ENCODE results near the gene SLC6A19. TPM values are rescaled to one million over a fixed set of nuclear protein-coding genes. Genes with fewer than 3 reads are reported as not detected.

SLC6A19 gene
- total RNA-seq, 1 experiment from 2014 or later = 0.04 TPM

DNA sequence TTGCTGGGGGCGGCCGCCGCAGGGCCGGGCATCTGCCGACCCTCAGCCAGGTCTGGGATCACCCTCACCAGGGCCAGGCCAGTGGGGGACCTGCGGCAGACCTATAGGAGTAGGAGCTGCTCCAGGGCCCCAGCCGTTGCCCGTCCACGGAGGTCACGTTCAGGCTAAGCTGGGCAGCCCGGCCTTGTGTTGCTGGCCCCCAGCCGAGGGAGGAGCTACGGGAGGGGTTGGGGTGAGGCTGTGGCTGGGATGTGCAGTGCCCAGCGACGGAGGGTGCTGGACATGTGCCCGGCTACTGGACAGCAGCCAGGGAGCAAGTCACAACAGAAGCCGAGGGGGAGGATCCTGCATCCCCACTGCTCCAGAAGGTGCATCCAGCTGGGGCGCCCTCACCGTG lies 39.6 kb upstream of the SLC6A19 start:
- Mint-ChIP-seq H3K27ac (no peak overlapping the region), H3K9me3 (peaks cover 10% of the 10 kb centered on the region), H3K4me3 (no peak overlapping the region), H3K36me3 (0 out of 2 replicates have a peak, but pooled peaks cover 4% of the 10 kb centered on the region), H3K27me3 (ENCODE audit: low read depth) (peaks cover 18% of the 10 kb centered on the region), H3K4me1 (no peaks in the 10 kb centered on the region)
- CTCF ChIA-PET = interaction anchor here (1.2 to 2.5 kb wide), 4 partner anchors 13 to 180 kb away, joined by 3 to 10 read pairs (median 6); no protein-coding TSS in a partner anchor
- ATAC-seq (no peak), DNase-seq (ENCODE audit: low spot score) (no peak)
- POLR2A ChIA-PET = no interaction called here
- TF ChIP-seq SMAD3 (CRISPR knock-in tag; IDR thresholded peaks at IDR 0.05; ENCODE audit: borderline replicate concordance) (no peak), EMX1 (CRISPR knock-in tag; IDR thresholded peaks at IDR 0.05) (no peak), ETV6 (CRISPR knock-in tag; IDR thresholded peaks at IDR 0.05) (no peak), GRHL2 (CRISPR knock-in tag; IDR thresholded peaks at IDR 0.05; ENCODE audit: insufficient replicate concordance, severe bottlenecking) (no peak), NR1H2 (CRISPR knock-in tag; IDR thresholded peaks at IDR 0.05) (no peak), IRF2 (CRISPR knock-in tag; IDR thresholded peaks at IDR 0.05; ENCODE audit: borderline replicate concordance, low read depth) (no peak), SOX15 (CRISPR knock-in tag; IDR thresholded peaks at IDR 0.05) (no peak), TCF7 (CRISPR knock-in tag; IDR thresholded peaks at IDR 0.05; ENCODE audit: low read depth) (no peak), OVOL2 (CRISPR knock-in tag; IDR thresholded peaks at IDR 0.05; ENCODE audit: borderline replicate concordance) (no peak), ATF1 (CRISPR knock-in tag; IDR thresholded peaks at IDR 0.05) (no peak), SMAD4 (CRISPR knock-in tag; IDR thresholded peaks at IDR 0.05) (no peak)
- TF ChIP-seq, protein P1, sequence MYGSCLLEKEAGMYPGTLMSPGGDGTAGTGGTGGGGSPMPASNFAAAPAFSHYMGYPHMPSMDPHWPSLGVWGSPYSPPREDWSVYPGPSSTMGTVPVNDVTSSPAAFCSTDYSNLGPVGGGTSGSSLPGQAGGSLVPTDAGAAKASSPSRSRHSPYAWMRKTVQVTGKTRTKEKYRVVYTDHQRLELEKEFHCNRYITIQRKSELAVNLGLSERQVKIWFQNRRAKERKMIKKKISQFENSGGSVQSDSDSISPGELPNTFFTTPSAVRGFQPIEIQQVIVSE (CRISPR knock-in tag; IDR thresholded peaks at IDR 0.05; ENCODE audit: borderline replicate concordance) = no peak
- TF ChIP-seq, protein P2, sequence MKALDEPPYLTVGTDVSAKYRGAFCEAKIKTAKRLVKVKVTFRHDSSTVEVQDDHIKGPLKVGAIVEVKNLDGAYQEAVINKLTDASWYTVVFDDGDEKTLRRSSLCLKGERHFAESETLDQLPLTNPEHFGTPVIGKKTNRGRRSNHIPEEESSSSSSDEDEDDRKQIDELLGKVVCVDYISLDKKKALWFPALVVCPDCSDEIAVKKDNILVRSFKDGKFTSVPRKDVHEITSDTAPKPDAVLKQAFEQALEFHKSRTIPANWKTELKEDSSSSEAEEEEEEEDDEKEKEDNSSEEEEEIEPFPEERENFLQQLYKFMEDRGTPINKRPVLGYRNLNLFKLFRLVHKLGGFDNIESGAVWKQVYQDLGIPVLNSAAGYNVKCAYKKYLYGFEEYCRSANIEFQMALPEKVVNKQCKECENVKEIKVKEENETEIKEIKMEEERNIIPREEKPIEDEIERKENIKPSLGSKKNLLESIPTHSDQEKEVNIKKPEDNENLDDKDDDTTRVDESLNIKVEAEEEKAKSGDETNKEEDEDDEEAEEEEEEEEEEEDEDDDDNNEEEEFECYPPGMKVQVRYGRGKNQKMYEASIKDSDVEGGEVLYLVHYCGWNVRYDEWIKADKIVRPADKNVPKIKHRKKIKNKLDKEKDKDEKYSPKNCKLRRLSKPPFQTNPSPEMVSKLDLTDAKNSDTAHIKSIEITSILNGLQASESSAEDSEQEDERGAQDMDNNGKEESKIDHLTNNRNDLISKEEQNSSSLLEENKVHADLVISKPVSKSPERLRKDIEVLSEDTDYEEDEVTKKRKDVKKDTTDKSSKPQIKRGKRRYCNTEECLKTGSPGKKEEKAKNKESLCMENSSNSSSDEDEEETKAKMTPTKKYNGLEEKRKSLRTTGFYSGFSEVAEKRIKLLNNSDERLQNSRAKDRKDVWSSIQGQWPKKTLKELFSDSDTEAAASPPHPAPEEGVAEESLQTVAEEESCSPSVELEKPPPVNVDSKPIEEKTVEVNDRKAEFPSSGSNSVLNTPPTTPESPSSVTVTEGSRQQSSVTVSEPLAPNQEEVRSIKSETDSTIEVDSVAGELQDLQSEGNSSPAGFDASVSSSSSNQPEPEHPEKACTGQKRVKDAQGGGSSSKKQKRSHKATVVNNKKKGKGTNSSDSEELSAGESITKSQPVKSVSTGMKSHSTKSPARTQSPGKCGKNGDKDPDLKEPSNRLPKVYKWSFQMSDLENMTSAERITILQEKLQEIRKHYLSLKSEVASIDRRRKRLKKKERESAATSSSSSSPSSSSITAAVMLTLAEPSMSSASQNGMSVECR (CRISPR knock-in tag; IDR thresholded peaks at IDR 0.05; ENCODE audit: borderline replicate concordance) = no peak
- TF ChIP-seq, protein P3, sequence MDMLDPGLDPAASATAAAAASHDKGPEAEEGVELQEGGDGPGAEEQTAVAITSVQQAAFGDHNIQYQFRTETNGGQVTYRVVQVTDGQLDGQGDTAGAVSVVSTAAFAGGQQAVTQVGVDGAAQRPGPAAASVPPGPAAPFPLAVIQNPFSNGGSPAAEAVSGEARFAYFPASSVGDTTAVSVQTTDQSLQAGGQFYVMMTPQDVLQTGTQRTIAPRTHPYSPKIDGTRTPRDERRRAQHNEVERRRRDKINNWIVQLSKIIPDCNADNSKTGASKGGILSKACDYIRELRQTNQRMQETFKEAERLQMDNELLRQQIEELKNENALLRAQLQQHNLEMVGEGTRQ (CRISPR knock-in tag; IDR thresholded peaks at IDR 0.05) = no peak
- TF ChIP-seq, protein P4, sequence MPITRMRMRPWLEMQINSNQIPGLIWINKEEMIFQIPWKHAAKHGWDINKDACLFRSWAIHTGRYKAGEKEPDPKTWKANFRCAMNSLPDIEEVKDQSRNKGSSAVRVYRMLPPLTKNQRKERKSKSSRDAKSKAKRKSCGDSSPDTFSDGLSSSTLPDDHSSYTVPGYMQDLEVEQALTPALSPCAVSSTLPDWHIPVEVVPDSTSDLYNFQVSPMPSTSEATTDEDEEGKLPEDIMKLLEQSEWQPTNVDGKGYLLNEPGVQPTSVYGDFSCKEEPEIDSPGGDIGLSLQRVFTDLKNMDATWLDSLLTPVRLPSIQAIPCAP (CRISPR knock-in tag; IDR thresholded peaks at IDR 0.05) = no peak
- TF ChIP-seq, protein P5, sequence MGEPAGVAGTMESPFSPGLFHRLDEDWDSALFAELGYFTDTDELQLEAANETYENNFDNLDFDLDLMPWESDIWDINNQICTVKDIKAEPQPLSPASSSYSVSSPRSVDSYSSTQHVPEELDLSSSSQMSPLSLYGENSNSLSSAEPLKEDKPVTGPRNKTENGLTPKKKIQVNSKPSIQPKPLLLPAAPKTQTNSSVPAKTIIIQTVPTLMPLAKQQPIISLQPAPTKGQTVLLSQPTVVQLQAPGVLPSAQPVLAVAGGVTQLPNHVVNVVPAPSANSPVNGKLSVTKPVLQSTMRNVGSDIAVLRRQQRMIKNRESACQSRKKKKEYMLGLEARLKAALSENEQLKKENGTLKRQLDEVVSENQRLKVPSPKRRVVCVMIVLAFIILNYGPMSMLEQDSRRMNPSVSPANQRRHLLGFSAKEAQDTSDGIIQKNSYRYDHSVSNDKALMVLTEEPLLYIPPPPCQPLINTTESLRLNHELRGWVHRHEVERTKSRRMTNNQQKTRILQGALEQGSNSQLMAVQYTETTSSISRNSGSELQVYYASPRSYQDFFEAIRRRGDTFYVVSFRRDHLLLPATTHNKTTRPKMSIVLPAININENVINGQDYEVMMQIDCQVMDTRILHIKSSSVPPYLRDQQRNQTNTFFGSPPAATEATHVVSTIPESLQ (CRISPR knock-in tag; IDR thresholded peaks at IDR 0.05) = no peak
- TF ChIP-seq, protein P6, sequence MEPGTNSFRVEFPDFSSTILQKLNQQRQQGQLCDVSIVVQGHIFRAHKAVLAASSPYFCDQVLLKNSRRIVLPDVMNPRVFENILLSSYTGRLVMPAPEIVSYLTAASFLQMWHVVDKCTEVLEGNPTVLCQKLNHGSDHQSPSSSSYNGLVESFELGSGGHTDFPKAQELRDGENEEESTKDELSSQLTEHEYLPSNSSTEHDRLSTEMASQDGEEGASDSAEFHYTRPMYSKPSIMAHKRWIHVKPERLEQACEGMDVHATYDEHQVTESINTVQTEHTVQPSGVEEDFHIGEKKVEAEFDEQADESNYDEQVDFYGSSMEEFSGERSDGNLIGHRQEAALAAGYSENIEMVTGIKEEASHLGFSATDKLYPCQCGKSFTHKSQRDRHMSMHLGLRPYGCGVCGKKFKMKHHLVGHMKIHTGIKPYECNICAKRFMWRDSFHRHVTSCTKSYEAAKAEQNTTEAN (CRISPR knock-in tag; IDR thresholded peaks at IDR 0.05) = no peak
